Neuronal stem cell (in vitro differentiated cells): Measurements from ENCODE around the gene SORCS3.

ENCODE experiments used
- DNase-seq: peaks from one replicate; pipeline ENCODE4 v3.0.0-alpha.2; 2013; ENCODE audit warnings: low spot score
- H2AFZ ChIP-seq: one replicate; pipeline ENCODE4 v1.6.1; 2013; ENCODE audit warnings: mild to moderate bottlenecking, low read length, inconsistent platforms
- H2AK5ac ChIP-seq: 2 replicates; pipeline ENCODE4 v1.6.1; 2013; ENCODE audit warnings: low read depth, mild to moderate bottlenecking, inconsistent platforms, low read length, moderate library complexity, mixed read lengths
- H2BK120ac ChIP-seq: 2 replicates; pipeline ENCODE4 v1.6.1; 2013; ENCODE audit warnings: low read depth, mild to moderate bottlenecking, inconsistent platforms, low read length, moderate library complexity, mixed read lengths
- H2BK12ac ChIP-seq: one replicate; pipeline ENCODE4 v1.6.1; 2013; ENCODE audit warnings: low read length, inconsistent platforms
- H2BK15ac ChIP-seq: 2 replicates; pipeline ENCODE4 v1.6.1; 2013; ENCODE audit warnings: mild to moderate bottlenecking, low read length, inconsistent platforms, mixed read lengths
- H2BK5ac ChIP-seq: one replicate; pipeline ENCODE4 v1.6.1; 2013; ENCODE audit warnings: inconsistent platforms, mild to moderate bottlenecking, low read length, moderate library complexity
- H3K14ac ChIP-seq: one replicate; pipeline ENCODE4 v1.6.1; 2013; ENCODE audit warnings: low read length, inconsistent platforms
- H3K18ac ChIP-seq: 2 replicates; pipeline ENCODE4 v1.6.1; 2013; ENCODE audit warnings: low read length, inconsistent platforms
- H3K23ac ChIP-seq: 2 replicates; pipeline ENCODE4 v1.6.1; 2013; ENCODE audit warnings: low read depth, mild to moderate bottlenecking, mixed read lengths, low read length, inconsistent platforms; ENCODE audit not compliant: poor library complexity
- H3K27ac ChIP-seq: replicated peaks from 3 replicates; pipeline ENCODE4 v1.5.1; 2013; ENCODE audit warnings: low read length, inconsistent platforms
- H3K27me3 ChIP-seq, 3 experiments: 2 replicates each; pipeline ENCODE4 v1.6.1; 2013; ENCODE audit warnings: low read length in 3 of 3, mild to moderate bottlenecking in 2 of 3, inconsistent platforms in 1 of 3, low read depth in 1 of 3, mixed read lengths in 1 of 3, moderate library complexity in 1 of 3; ENCODE audit not compliant: control insufficient read depth in 3 of 3, insufficient read depth in 3 of 3
- H3K36me3 ChIP-seq, 2 donors: replicated peaks in 1 of 2; 2 replicates each; pipeline ENCODE4 v1.6.1; 2013; ENCODE audit warnings: low read length in 2 of 2; ENCODE audit not compliant: control insufficient read depth in 2 of 2, insufficient read depth in 2 of 2
- H3K4ac ChIP-seq: 2 replicates; pipeline ENCODE4 v1.6.1; 2013; ENCODE audit warnings: inconsistent platforms, mild to moderate bottlenecking, low read length, moderate library complexity
- H3K4me1 ChIP-seq, 2 donors: 1 replicate in 1 of 2; 2 replicates in 1 of 2; pipeline ENCODE4 v1.6.1; 2013; ENCODE audit warnings: low read length in 2 of 2, low read depth in 1 of 2; ENCODE audit not compliant: control insufficient read depth in 2 of 2, insufficient read depth in 1 of 2
- H3K4me2 ChIP-seq: one replicate; pipeline ENCODE4 v1.6.1; 2013; ENCODE audit warnings: mild to moderate bottlenecking, low read length, inconsistent platforms; ENCODE audit not compliant: insufficient read depth, poor library complexity, severe bottlenecking
- H3K4me3 ChIP-seq, 2 donors: 2 replicates each; pipeline ENCODE4 v1.5.1; 2013; ENCODE audit warnings: low read length in 2 of 2, mild to moderate bottlenecking in 2 of 2, inconsistent platforms in 1 of 2, moderate library complexity in 1 of 2
- H3K79me1 ChIP-seq: one replicate; pipeline ENCODE4 v1.6.1; 2013; ENCODE audit warnings: low read depth, mild to moderate bottlenecking, inconsistent platforms, low read length, moderate library complexity
- H3K9ac ChIP-seq: one replicate; pipeline ENCODE4 v1.6.1; 2013; ENCODE audit warnings: mild to moderate bottlenecking, low read depth, low read length, inconsistent platforms; ENCODE audit not compliant: poor library complexity
- H3K9me3 ChIP-seq, 2 donors: replicated peaks in 1 of 2; 2 replicates each; pipeline versions ENCODE3 to v1.6.1; 2013; ENCODE audit warnings: low read length in 2 of 2, mild to moderate bottlenecking in 2 of 2, inconsistent platforms in 1 of 2, low read depth in 1 of 2, mixed read lengths in 1 of 2, moderate library complexity in 1 of 2; ENCODE audit not compliant: control insufficient read depth in 2 of 2, insufficient read depth in 1 of 2
- H4K8ac ChIP-seq: one replicate; pipeline ENCODE4 v1.6.1; 2013; ENCODE audit warnings: low read depth, mild to moderate bottlenecking, inconsistent platforms, low read length, moderate library complexity
- H4K91ac ChIP-seq: one replicate; pipeline ENCODE4 v1.6.1; 2013; ENCODE audit warnings: low read length, low read depth, mild to moderate bottlenecking, inconsistent platforms; ENCODE audit not compliant: poor library complexity
- WGBS, 2 donors: extraction: QIAGEN DNeasy Blood & Tissue Kit; methylation state at CpG; one replicate each; pipeline ENCODE4 v1.1.7; 2013; ENCODE audit warnings: missing lambda C conversion rate in 2 of 2, mixed read lengths in 1 of 2; ENCODE audit not compliant: insufficient read length in 2 of 2, insufficient replicate concordance in 1 of 2; ENCODE audit errors: extremely low coverage in 2 of 2; 5-methylcytosine and 5-hydroxymethylcytosine counted together

Gene SORCS3

DNA sequence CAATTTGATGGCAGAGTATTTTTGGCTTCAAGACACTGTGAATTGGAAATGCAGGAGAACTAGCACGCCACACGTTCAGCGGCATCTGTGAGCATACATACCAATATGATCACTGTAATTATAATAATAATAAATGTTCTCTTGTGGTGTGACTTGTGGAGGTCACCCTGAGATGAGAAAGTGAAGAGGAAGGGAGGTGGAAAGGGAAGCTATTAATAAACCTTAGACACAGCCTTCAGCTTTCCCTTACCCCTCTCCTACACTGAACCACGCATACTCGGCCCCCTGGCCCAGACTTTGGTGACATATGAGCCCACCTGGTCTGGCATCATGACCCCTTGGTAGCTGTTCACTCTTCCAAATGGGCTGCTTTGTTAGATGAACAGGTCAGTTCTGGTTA, 139.1 kb downstream of the SORCS3 start:
- Histone ChIP-seq H4K91ac (no peak overlapping the region), H4K8ac (no peak overlapping the region), H3K9ac (no peak overlapping the region), H2AK5ac (no peak overlapping the region), H3K4me3 (no peak overlapping the region), H3K27ac (no peak overlapping the region), H3K14ac (no peak overlapping the region), H3K4me1 (peaks cover 0 to 6% of the 10 kb centered on the region in 2 donors), H3K4me2 (no peak overlapping the region), H3K27me3 (no peaks in the 10 kb centered on the region), H3K9me3 (no peaks in the 10 kb centered on the region), H2BK5ac (no peak overlapping the region), H2AFZ (no peak overlapping the region), H3K18ac (no peak overlapping the region), H3K23ac (no peak overlapping the region), H2BK12ac (no peak overlapping the region), H2BK15ac (no peak overlapping the region), H3K4ac (no peak overlapping the region), H2BK120ac (no peak overlapping the region), H3K79me1 (no peaks in the 10 kb centered on the region), H3K36me3 (no peaks in the 10 kb centered on the region)
- WGBS, 2 donors = no CpG with 5 or more reads among the region's 5 CpGs
- no peak for DNase-seq

GRCh38 chr10:104780946-104781595, 140.0 kb downstream of the SORCS3 start:
- no CpG with 5 or more reads among the region's 1 CpG for WGBS, 2 donors
- no peak overlapping the region for H3K4me3 ChIP-seq

GRCh38 chr10:104784452-104784851, 143.4 kb downstream of the SORCS3 start:
- no peaks in the 10 kb centered on the region for H3K27me3 ChIP-seq
- H3K4me2 ChIP-seq = no peak overlapping the region
- no peak overlapping the region for H2AK5ac ChIP-seq
- no peak for DNase-seq
- no peak overlapping the region for H3K27ac ChIP-seq
- no peaks in the 10 kb centered on the region for H3K9me3 ChIP-seq
- H3K14ac ChIP-seq = no peak overlapping the region
- no CpG with 5 or more reads among the region's 2 CpGs for WGBS, 2 donors
- peaks cover 0 to 7% of the 10 kb centered on the region in 2 donors for H3K4me1 ChIP-seq
- no peak overlapping the region for H4K91ac ChIP-seq
- H3K4ac ChIP-seq = no peak overlapping the region
- no peak overlapping the region for H3K4me3 ChIP-seq
- H3K18ac ChIP-seq = no peak overlapping the region
- no peaks in the 10 kb centered on the region for H3K79me1 ChIP-seq
- H2BK12ac ChIP-seq = no peak overlapping the region
- H2AFZ ChIP-seq = no peak overlapping the region
- no peak overlapping the region for H4K8ac ChIP-seq
- H2BK5ac ChIP-seq = no peak overlapping the region
- H2BK120ac ChIP-seq = no peak overlapping the region
- no peaks in the 10 kb centered on the region for H3K36me3 ChIP-seq
- no peak overlapping the region for H3K23ac ChIP-seq
- H3K9ac ChIP-seq = no peak overlapping the region
- no peak overlapping the region for H2BK15ac ChIP-seq

More at GRCh38 chr10:104780946-104781595, 140.0 kb downstream of the SORCS3 start:
- Histone ChIP-seq H3K4me2 (no peak overlapping the region), H4K8ac (no peak overlapping the region), H3K4me1 (peaks cover 0 to 8% of the 10 kb centered on the region in 2 donors), H3K79me1 (no peaks in the 10 kb centered on the region), H4K91ac (no peak overlapping the region), H2AK5ac (no peak overlapping the region), H2BK120ac (no peak overlapping the region), H2AFZ (no peak overlapping the region), H3K23ac (no peak overlapping the region), H3K14ac (no peak overlapping the region), H2BK5ac (no peak overlapping the region), H3K18ac (no peak overlapping the region), H3K4ac (no peak overlapping the region), H3K9me3 (no peaks in the 10 kb centered on the region), H3K27ac (no peak overlapping the region), H3K27me3 (no peaks in the 10 kb centered on the region), H2BK15ac (no peak overlapping the region), H3K9ac (no peak overlapping the region), H3K36me3 (no peaks in the 10 kb centered on the region), H2BK12ac (no peak overlapping the region)
- no peak for DNase-seq

- Histone ChIP-seq H4K8ac (no peak overlapping the region), H3K4me2 (no peak overlapping the region), H3K18ac (peak overlapping the region; percentile 17), H2AFZ (no peak overlapping the region), H3K23ac (no peak overlapping the region), H3K14ac (no peak overlapping the region), H3K27me3 (no peaks in the 10 kb centered on the region), H3K4me3 (no peak overlapping the region), H3K9ac (no peak overlapping the region), H2BK12ac (no peak overlapping the region), H2AK5ac (no peak overlapping the region), H3K4me1 (no peaks in the 10 kb centered on the region), H4K91ac (no peak overlapping the region), H3K79me1 (no peaks in the 10 kb centered on the region), H2BK5ac (no peak overlapping the region), H2BK15ac (no peak overlapping the region), H3K36me3 (no peaks in the 10 kb centered on the region), H2BK120ac (no peak overlapping the region), H3K9me3 (no peaks in the 10 kb centered on the region), H3K4ac (no peak overlapping the region), H3K27ac (no peak overlapping the region)
- DNase-seq = no peak
- WGBS, 2 donors = no CpG with 5 or more reads among the region's 2 CpGs
Measured at GRCh38 chr10:104791471-104791870, 150.4 kb downstream of the SORCS3 start.
